Measurements from ENCODE around the gene TIMM10.

Gene TIMM10

DNA sequence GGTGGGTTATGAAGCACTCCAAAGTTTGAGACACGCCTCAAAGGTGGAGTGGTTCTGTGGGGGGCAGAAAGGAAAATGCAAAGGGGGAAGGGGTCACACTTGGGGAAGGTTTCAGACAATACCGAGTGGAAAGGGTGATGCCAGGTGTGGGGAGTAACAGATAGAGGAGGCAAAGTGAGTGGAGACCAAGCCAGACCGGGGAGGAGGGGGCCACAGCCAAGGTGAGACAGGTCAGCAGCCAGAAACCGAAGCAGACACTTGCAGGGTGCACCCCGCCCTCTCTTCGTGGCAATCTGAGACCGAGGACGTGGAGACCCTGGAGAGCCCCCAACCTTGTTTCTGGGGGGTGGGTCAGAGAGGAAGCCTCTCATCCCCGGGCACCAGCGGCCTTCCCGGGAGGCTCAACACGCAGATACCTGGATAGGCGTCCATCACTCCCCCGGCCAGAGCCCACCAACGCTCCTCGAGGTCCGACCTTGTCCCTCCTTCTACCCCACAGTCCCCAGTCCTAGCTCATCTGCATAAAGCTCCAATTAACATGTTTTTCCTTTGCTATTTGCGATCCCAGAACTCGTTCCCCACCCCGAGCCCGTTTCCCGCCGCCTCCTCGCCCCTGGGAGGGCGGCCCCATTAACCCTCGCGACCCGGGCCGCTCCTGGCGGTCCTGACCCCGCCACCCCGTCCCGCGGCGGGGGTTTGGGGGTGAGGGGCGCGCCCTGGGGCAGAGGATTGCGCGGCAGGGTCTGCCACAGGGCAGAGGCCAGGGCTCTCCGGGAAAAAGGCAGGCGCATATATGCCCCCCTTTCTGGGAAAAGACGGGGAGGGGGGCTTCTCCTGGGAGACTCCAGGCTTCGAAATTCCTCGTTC is 48.4 kb downstream of the TIMM10 start:
- no peak for DNase-seq

DNA sequence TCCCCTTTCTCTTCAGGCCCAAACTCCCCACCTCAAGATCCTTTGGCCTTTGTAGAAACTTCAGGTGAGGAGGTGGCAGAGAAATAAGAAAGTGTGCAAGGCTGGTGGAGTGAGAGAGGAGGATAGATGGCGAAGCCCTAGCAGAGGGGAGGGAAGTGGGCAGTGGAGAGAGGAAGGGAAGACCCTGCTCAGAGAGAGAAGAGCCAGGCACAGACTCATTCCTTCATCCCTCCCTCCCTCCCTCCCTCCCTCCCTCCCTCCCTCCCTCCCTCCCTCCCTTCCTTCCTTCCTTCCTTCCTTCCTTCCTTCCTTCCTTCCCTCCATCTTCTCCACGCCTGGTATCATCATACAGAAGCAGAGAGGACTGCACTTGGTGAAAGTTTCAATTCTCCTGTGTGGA is 49.2 kb downstream of the TIMM10 start:
- no peak for DNase-seq

DNA sequence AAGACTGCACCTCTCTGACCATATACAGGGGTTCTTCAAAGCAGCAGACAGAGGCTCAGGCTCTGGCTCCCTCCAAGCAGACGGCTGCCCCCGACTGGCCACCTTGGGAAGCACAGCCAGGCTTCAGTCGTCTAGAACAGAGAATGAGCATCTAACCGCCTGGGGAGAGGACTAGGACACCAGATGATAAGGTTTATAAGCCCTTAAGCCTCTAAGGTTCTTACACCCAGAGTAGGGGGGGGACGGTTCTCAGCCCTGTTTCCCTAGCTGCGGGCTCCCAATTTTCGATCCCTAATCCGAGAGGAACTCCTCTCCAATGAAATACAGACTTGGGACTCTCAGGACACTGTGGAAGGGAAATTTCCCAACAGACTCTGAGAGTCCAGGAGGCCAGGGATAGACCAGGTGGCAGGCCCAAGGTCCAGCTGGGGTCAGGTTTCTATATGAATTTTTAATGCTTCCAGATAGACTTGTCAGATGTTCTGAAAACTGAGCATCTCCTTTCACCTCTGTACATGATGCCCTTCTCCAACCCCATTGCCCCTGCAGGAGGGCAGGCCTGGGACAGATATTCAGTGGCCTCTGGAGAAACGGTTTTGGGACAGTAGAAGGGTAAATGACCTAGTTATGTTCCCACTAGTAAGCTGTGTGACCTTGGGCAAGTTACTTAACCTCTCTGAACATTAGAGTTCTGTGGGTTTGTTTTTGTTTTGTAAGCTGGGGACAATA is 50.0 kb downstream of the TIMM10 start:
- DNase-seq: peak; percentile 42

DNA sequence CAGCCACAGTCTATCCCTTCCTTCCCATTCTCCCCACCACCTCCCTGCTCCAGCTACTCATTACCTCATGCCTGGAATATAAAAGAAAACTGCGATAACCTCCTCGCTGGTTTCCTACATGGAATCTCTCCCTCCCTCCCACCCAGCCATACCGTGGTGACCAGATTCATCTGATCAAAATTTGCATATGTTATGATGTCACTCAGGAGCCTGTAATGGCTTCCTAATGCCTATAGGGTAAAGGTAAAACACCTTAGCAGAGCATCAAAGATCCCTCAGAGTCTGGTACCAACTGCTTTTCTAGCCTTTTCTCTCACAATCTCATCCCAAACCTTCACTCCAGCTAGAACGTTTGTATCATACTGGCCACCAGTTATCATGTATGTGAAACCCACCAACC is 50.6 kb downstream of the TIMM10 start:
- DNase-seq: no peak

DNA sequence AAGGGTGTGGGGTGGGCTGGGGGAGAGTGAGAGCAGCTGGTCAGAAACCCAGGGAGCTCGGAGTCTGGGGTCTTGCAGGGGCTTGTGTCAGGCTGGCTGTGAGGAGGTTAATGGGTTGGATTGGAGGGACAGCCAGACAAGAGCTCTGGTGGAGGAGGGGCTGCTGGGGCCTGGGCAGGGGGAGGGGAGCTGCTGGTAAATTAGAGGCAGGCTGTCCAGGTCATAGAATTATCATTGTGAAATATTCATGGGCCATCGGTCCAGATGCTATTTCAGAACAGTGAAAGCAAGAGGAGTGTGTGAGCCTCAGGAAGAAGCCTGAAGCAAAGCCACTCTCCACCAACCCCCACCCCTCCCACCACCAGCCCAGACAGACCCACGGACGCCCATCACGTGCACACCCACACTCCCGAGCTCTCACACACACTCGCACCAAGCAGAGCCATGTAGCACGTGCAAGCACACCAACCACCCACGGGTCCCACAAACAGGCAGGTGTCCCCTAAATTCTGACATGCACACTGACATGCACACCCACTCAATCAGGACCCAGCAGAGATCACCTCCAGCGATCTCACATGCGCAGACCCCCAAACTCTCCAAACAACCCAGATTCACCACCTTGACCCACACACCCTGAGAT is 51.4 kb downstream of the TIMM10 start:
- DNase-seq: no peak

All from fibroblast of skin of right biceps (primary cell).